ENCODE results near the gene HNF1B. TPM values are rescaled to one million over a fixed set of nuclear protein-coding genes. Genes with fewer than 3 reads are reported as not detected.

Gene HNF1B
- total RNA-seq, 1 donor from 2014 or later, result not detected

DNA sequence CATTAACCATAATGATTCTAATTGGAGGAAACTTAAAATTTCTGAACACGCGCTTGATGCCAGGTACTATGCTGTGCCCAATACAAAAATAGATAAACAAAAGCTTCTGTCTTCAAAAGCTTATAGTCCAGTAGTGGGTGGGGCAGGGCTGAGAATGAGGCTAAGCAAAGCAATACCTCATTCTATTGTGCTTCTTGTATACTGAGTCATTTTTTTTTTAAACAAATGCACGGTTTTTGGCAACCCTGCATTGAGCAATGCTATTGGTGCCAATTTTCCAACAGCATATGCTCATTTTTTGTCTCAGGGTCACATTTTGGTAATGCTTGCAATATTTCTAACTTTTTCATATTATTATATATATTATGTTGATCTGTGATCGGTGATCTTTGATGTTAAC, 34.7 kb upstream of the HNF1B start:
- no peak for FAIRE-seq
- TF ChIP-seq, protein P1, sequence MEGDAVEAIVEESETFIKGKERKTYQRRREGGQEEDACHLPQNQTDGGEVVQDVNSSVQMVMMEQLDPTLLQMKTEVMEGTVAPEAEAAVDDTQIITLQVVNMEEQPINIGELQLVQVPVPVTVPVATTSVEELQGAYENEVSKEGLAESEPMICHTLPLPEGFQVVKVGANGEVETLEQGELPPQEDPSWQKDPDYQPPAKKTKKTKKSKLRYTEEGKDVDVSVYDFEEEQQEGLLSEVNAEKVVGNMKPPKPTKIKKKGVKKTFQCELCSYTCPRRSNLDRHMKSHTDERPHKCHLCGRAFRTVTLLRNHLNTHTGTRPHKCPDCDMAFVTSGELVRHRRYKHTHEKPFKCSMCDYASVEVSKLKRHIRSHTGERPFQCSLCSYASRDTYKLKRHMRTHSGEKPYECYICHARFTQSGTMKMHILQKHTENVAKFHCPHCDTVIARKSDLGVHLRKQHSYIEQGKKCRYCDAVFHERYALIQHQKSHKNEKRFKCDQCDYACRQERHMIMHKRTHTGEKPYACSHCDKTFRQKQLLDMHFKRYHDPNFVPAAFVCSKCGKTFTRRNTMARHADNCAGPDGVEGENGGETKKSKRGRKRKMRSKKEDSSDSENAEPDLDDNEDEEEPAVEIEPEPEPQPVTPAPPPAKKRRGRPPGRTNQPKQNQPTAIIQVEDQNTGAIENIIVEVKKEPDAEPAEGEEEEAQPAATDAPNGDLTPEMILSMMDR (IDR thresholded peaks at IDR 0.05; ENCODE audit: insufficient read depth, low read length, severe bottlenecking), result no peak
- Histone ChIP-seq H3K4me3 (ENCODE audit: low read depth, low read length) (no peak overlapping the region), H3K36me3 (ENCODE audit: control insufficient read depth, insufficient read depth, low read length) (no peaks in the 10 kb centered on the region), H3K27me3 (ENCODE audit: control insufficient read depth, insufficient read depth, low read length) (no peaks in the 10 kb centered on the region)
- peak; percentile 27 for DNase-seq (ENCODE audit: low read depth)

DNA sequence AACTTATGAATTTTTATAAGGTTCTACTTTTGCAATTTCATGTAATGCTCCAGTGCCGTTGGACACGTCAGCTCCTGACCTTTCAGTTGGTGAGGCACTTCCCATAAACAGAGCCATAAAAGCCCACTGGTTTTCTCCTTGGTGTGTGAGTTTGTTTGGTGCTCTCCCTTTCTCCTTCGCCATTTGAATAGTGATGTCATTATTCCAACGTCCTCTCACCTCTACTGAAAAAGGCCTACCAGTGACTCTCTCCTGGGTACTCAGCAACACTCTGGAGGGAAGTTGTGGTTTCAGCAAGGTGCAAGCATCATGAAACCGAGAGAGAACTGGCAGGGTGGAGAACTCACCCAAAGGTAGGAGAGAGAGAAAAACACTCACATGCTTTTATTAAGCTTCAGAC, 29.6 kb upstream of the HNF1B start:
- FAIRE-seq (no peak), DNase-seq (ENCODE audit: low read depth) (no peak)
- Histone ChIP-seq H3K4me3 (ENCODE audit: low read depth, low read length) (no peak overlapping the region), H3K27me3 (ENCODE audit: control insufficient read depth, insufficient read depth, low read length) (no peaks in the 10 kb centered on the region), H3K36me3 (ENCODE audit: control insufficient read depth, insufficient read depth, low read length) (no peaks in the 10 kb centered on the region)
- TF ChIP-seq, protein P1 (IDR thresholded peaks at IDR 0.05; ENCODE audit: insufficient read depth, low read length, severe bottlenecking), result no peak

DNA sequence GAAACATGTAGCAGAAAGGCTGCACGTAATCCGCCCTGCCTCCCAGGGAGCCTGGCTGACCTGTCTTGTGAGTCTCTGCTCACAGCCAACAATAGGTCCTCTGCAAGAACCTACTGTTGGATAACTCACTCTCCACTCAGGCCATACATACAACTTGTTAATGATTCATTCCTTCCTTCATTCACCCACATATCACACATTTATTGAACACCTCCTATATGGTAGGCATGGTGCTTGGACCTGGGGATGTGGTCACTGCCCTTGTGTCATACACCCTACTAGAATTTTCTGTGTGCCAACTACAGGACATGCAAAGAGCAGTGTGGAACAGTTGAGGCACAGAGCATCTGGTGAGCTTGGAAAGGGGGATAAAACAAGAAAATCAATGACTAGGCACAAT, 28.1 kb upstream of the HNF1B start:
- FAIRE-seq (no peak), DNase-seq (ENCODE audit: low read depth) (no peak)
- Histone ChIP-seq H3K36me3 (ENCODE audit: control insufficient read depth, insufficient read depth, low read length) (no peaks in the 10 kb centered on the region), H3K4me3 (ENCODE audit: low read depth, low read length) (no peak overlapping the region), H3K27me3 (ENCODE audit: control insufficient read depth, insufficient read depth, low read length) (no peaks in the 10 kb centered on the region)
- TF ChIP-seq, protein P1 (IDR thresholded peaks at IDR 0.05; ENCODE audit: insufficient read depth, low read length, severe bottlenecking), result no peak

DNA sequence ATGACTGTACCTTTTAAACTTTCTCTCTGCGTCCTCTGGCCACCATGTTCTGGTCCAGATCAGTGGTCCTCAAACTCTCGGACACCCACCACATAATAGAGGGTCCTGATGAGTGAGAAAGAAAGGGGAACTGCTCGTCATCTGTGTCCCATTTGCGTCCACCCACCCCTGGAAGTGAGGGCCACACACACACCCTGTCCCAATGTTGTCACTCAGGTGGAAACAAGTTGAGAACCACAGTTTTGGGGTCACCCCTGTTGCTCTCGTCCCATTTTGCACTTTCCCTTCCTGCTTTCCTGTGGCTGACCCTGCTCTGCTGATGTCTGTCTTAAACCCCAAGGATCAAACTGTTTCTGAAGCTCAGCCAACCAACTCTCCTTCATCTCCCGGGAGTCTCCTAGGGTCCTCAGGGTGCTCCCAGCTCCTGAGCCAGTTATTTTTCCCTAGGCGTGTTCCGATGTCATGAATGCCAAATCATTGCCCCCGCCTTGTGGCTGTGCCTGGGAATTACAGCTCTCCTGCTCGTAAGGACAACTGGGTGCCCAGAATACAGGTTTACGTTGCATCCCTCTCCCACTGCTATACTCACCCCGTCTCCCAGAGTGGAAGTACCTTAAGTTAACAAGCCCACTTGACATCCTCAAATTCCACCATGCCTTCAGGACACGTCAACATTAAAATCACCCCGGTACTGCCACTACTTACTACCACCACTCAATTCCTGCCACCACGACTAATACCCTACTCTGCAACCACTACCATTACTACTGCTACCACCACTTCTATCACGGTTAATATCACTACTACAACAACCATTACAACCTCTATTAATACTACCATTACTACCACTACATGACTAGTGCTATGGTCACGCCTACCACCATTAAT, 26.0 kb upstream of the HNF1B start:
- TF ChIP-seq, protein P1 (IDR thresholded peaks at IDR 0.05; ENCODE audit: insufficient read depth, low read length, severe bottlenecking), result peak; percentile 91
- peak; percentile 59 for DNase-seq (ENCODE audit: low read depth)
- no peak for FAIRE-seq
- H3K36me3 ChIP-seq (ENCODE audit: control insufficient read depth, insufficient read depth, low read length), result no peaks in the 10 kb centered on the region
- H3K27me3 ChIP-seq (ENCODE audit: control insufficient read depth, insufficient read depth, low read length), result no peaks in the 10 kb centered on the region
- H3K4me3 ChIP-seq (ENCODE audit: low read depth, low read length), result no peak overlapping the region

DNA sequence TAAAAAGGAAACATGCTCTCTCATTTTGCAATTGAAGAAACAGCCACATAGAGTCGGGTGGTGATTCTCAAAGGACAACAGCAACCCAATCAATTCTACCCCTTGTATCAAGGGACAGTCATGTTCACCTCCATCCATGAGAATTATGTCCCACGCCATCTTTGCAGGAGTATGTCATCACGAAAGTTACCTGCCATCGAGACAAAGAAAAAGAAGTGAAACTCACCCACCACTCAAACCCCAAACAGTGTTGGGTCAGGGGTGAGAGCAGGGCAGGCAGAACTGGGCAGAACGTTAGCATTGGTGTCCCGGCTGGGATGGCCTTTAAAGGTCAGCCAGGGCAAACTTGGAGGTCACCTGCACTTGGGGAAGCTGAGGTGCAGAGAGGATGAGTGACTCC, 24.2 kb upstream of the HNF1B start:
- TF ChIP-seq, protein P1 (IDR thresholded peaks at IDR 0.05; ENCODE audit: insufficient read depth, low read length, severe bottlenecking), result no peak
- FAIRE-seq, result no peak

More for the DNA sequence above, 24.2 kb upstream of the HNF1B start:
- H3K27me3 ChIP-seq (ENCODE audit: control insufficient read depth, insufficient read depth, low read length), result no peaks in the 10 kb centered on the region
- no peak for DNase-seq (ENCODE audit: low read depth)
- no peak overlapping the region for H3K4me3 ChIP-seq (ENCODE audit: low read depth, low read length)
- no peaks in the 10 kb centered on the region for H3K36me3 ChIP-seq (ENCODE audit: control insufficient read depth, insufficient read depth, low read length)
